ENCODE results near the gene MAML2. TPM values are rescaled to one million over a fixed set of nuclear protein-coding genes. Genes with fewer than 3 reads are reported as not detected.

Gene MAML2
- total RNA-seq, 1 donor from 2014 or later, result 11.9 TPM

GRCh38 chr11:96235751-96236150 is 107.2 kb downstream of the MAML2 start:
- Mint-ChIP-seq H3K27ac (peak overlapping the region; percentile 95), H3K4me3 (peak overlapping the region; percentile 76), H3K27me3 (no peaks in the 10 kb centered on the region), H3K9me3 (no peaks in the 10 kb centered on the region), H3K4me1 (peaks cover 30% of the 10 kb centered on the region), H3K36me3 (ENCODE audit: low read depth) (peaks cover 16% of the 10 kb centered on the region)
- DNase-seq, result peak; percentile 86
- intact Hi-C loops (cut with micrococcal nuclease), result loop anchor here (1.0 to 5.0 kb wide), 11 partner anchors 8 to 223 kb away; partner anchors contain the start of gene MAML2

- H3K4me1 Mint-ChIP-seq, result peaks cover 30% of the 10 kb centered on the region
- intact Hi-C loops (cut with micrococcal nuclease), result loop anchor here (1.0 to 5.0 kb wide), 11 partner anchors 8 to 223 kb away; partner anchors contain the start of gene MAML2
- H3K36me3 Mint-ChIP-seq (ENCODE audit: low read depth), result peaks cover 16% of the 10 kb centered on the region
- DNase-seq, result peak; percentile 58
- no peaks in the 10 kb centered on the region for H3K27me3 Mint-ChIP-seq
- peak overlapping the region; percentile 76 for H3K4me3 Mint-ChIP-seq
- peak overlapping the region; percentile 95 for H3K27ac Mint-ChIP-seq
- H3K9me3 Mint-ChIP-seq, result no peaks in the 10 kb centered on the region
Measured at GRCh38 chr11:96234866-96235441, 108.0 kb downstream of the MAML2 start.

- intact Hi-C loops (cut with micrococcal nuclease), result no loop called here
- no peak overlapping the region for H3K27ac Mint-ChIP-seq
Measured at GRCh38 chr11:96232132-96232531, 110.9 kb downstream of the MAML2 start.

GRCh38 chr11:96230686-96231085 is 112.3 kb downstream of the MAML2 start:
- peaks cover 33% of the 10 kb centered on the region for H3K4me1 Mint-ChIP-seq
- H3K9me3 Mint-ChIP-seq, result no peaks in the 10 kb centered on the region
- no peak overlapping the region for H3K4me3 Mint-ChIP-seq
- H3K27ac Mint-ChIP-seq, result no peak overlapping the region
- H3K36me3 Mint-ChIP-seq (ENCODE audit: low read depth), result peaks cover 21% of the 10 kb centered on the region
- no peak for DNase-seq
- intact Hi-C loops (cut with micrococcal nuclease), result no loop called here
- H3K27me3 Mint-ChIP-seq, result no peaks in the 10 kb centered on the region

More at GRCh38 chr11:96232132-96232531, 110.9 kb downstream of the MAML2 start:
- DNase-seq, result peak; percentile 45
- Mint-ChIP-seq H3K4me1 (peaks cover 39% of the 10 kb centered on the region), H3K36me3 (ENCODE audit: low read depth) (peaks cover 21% of the 10 kb centered on the region), H3K27me3 (no peaks in the 10 kb centered on the region), H3K9me3 (no peaks in the 10 kb centered on the region), H3K4me3 (no peak overlapping the region)

GRCh38 chr11:96229354-96229977 is 113.5 kb downstream of the MAML2 start:
- Mint-ChIP-seq H3K9me3 (no peaks in the 10 kb centered on the region), H3K4me3 (no peak overlapping the region), H3K27ac (peak overlapping the region; percentile 70), H3K36me3 (ENCODE audit: low read depth) (peaks cover 24% of the 10 kb centered on the region), H3K4me1 (peaks cover 31% of the 10 kb centered on the region), H3K27me3 (no peaks in the 10 kb centered on the region)
- no peak for DNase-seq
- intact Hi-C loops (cut with micrococcal nuclease), result no loop called here

- Mint-ChIP-seq H3K4me1 (peaks cover 32% of the 10 kb centered on the region), H3K27me3 (no peaks in the 10 kb centered on the region), H3K27ac (peak overlapping the region; percentile 70), H3K36me3 (ENCODE audit: low read depth) (peaks cover 24% of the 10 kb centered on the region), H3K9me3 (no peaks in the 10 kb centered on the region), H3K4me3 (peak overlapping the region; percentile 21)
- DNase-seq, result no peak
- intact Hi-C loops (cut with micrococcal nuclease), result no loop called here
Measured at GRCh38 chr11:96228910-96229309, 114.1 kb downstream of the MAML2 start.

GRCh38 chr11:96228473-96228891 is 114.5 kb downstream of the MAML2 start:
- Mint-ChIP-seq H3K36me3 (ENCODE audit: low read depth) (peaks cover 25% of the 10 kb centered on the region), H3K27ac (no peak overlapping the region), H3K4me1 (peaks cover 30% of the 10 kb centered on the region), H3K4me3 (no peak overlapping the region), H3K27me3 (no peaks in the 10 kb centered on the region), H3K9me3 (no peaks in the 10 kb centered on the region)
- intact Hi-C loops (cut with micrococcal nuclease), result no loop called here
- DNase-seq, result peak; percentile 48

- H3K4me1 Mint-ChIP-seq, result peaks cover 32% of the 10 kb centered on the region
- H3K36me3 Mint-ChIP-seq (ENCODE audit: low read depth), result peaks cover 24% of the 10 kb centered on the region
- no peak overlapping the region for H3K27ac Mint-ChIP-seq
- no peaks in the 10 kb centered on the region for H3K9me3 Mint-ChIP-seq
- intact Hi-C loops (cut with micrococcal nuclease), result no loop called here
- no peaks in the 10 kb centered on the region for H3K27me3 Mint-ChIP-seq
- DNase-seq, result peak; percentile 21
- no peak overlapping the region for H3K4me3 Mint-ChIP-seq
Measured at GRCh38 chr11:96227244-96227643, 115.8 kb downstream of the MAML2 start.

- peaks cover 11% of the 10 kb centered on the region for H3K36me3 Mint-ChIP-seq (ENCODE audit: low read depth)
- H3K27me3 Mint-ChIP-seq, result no peaks in the 10 kb centered on the region
- H3K4me1 Mint-ChIP-seq, result peaks cover 33% of the 10 kb centered on the region
- no peak overlapping the region for H3K27ac Mint-ChIP-seq
- intact Hi-C loops (cut with micrococcal nuclease), result no loop called here
- no peaks in the 10 kb centered on the region for H3K9me3 Mint-ChIP-seq
- no peak for DNase-seq
- H3K4me3 Mint-ChIP-seq, result no peak overlapping the region
Measured at GRCh38 chr11:96223083-96223482, 119.9 kb downstream of the MAML2 start.

- H3K27ac Mint-ChIP-seq, result no peak overlapping the region
Measured at GRCh38 chr11:96222102-96222501, 120.9 kb downstream of the MAML2 start.

GRCh38 chr11:96221244-96222070 is 121.5 kb downstream of the MAML2 start:
- Mint-ChIP-seq H3K36me3 (ENCODE audit: low read depth) (peaks cover 11% of the 10 kb centered on the region), H3K27me3 (no peaks in the 10 kb centered on the region), H3K9me3 (no peaks in the 10 kb centered on the region), H3K27ac (peak overlapping the region; percentile 9), H3K4me3 (peak overlapping the region; percentile 40), H3K4me1 (peaks cover 43% of the 10 kb centered on the region)
- intact Hi-C loops (cut with micrococcal nuclease), result loop anchor here (1.0 kb wide), 1 partner anchor 9 kb away; no protein-coding TSS in a partner anchor
- no peak for DNase-seq

More at GRCh38 chr11:96222102-96222501, 120.9 kb downstream of the MAML2 start:
- H3K9me3 Mint-ChIP-seq, result no peaks in the 10 kb centered on the region
- H3K36me3 Mint-ChIP-seq (ENCODE audit: low read depth), result peaks cover 11% of the 10 kb centered on the region
- peaks cover 39% of the 10 kb centered on the region for H3K4me1 Mint-ChIP-seq
- intact Hi-C loops (cut with micrococcal nuclease), result no loop called here
- no peak for DNase-seq
- no peaks in the 10 kb centered on the region for H3K27me3 Mint-ChIP-seq
- H3K4me3 Mint-ChIP-seq, result peak overlapping the region; percentile 40

- H3K27me3 Mint-ChIP-seq, result no peaks in the 10 kb centered on the region
- peaks cover 53% of the 10 kb centered on the region for H3K4me1 Mint-ChIP-seq
- no peaks in the 10 kb centered on the region for H3K9me3 Mint-ChIP-seq
- peak; percentile 56 for DNase-seq
- H3K36me3 Mint-ChIP-seq (ENCODE audit: low read depth), result peaks cover 10% of the 10 kb centered on the region
- intact Hi-C loops (cut with micrococcal nuclease), result no loop called here
- peak overlapping the region; percentile 17 for H3K27ac Mint-ChIP-seq
- no peak overlapping the region for H3K4me3 Mint-ChIP-seq
Measured at GRCh38 chr11:96219981-96220623, 122.9 kb downstream of the MAML2 start.

GRCh38 chr11:96218901-96219300 is 124.1 kb downstream of the MAML2 start:
- no peak for DNase-seq
- peaks cover 6% of the 10 kb centered on the region for H3K36me3 Mint-ChIP-seq (ENCODE audit: low read depth)
- intact Hi-C loops (cut with micrococcal nuclease), result no loop called here
- H3K27ac Mint-ChIP-seq, result no peak overlapping the region
- H3K4me3 Mint-ChIP-seq, result no peak overlapping the region
- H3K9me3 Mint-ChIP-seq, result no peaks in the 10 kb centered on the region
- peaks cover 50% of the 10 kb centered on the region for H3K4me1 Mint-ChIP-seq
- H3K27me3 Mint-ChIP-seq, result no peaks in the 10 kb centered on the region
